Kidney (tissue), 14 donors: Measurements from ENCODE around the gene MYO1D. TPM values are rescaled to one million over a fixed set of nuclear protein-coding genes. Genes with fewer than 3 reads are reported as not detected.

Source experiments
- DNase-seq, 5 donors: peaks; one replicate each; pipeline ENCODE4 v3.0.0-alpha.2; 2013 to 2020
- FAIRE-seq: peaks from 2 replicates; lab custom pipeline; 2012; peaks lifted over from hg19 to GRCh38; lab: Jason Lieb, UNC
- H3K27ac ChIP-seq, 2 donors: one replicate each; pipeline ENCODE4 v1.7.0; 2013; ENCODE audit warnings: low read depth in 2 of 2, low read length in 2 of 2, inconsistent platforms in 1 of 2
- H3K27me3 ChIP-seq: one replicate; pipeline ENCODE4 v1.7.1; 2013; ENCODE audit warnings: low read length, inconsistent platforms; ENCODE audit not compliant: control insufficient read depth, insufficient read depth
- H3K36me3 ChIP-seq, 3 donors: one replicate each; pipeline versions ENCODE4 v1.7.0 to v1.7.1; 2013; ENCODE audit warnings: low read length in 3 of 3, control low read depth in 1 of 3, inconsistent platforms in 1 of 3; ENCODE audit not compliant: insufficient read depth in 3 of 3, control insufficient read depth in 2 of 3
- H3K4me1 ChIP-seq, 3 donors: one replicate each; pipeline versions ENCODE4 v1.7.0 to v1.7.1; 2013; ENCODE audit warnings: low read length in 3 of 3, inconsistent platforms in 1 of 3, low read depth in 1 of 3; ENCODE audit not compliant: control insufficient read depth in 2 of 3, insufficient read depth in 2 of 3
- H3K4me3 ChIP-seq, 3 donors: one replicate each; pipeline versions ENCODE4 v1.7.0 to v1.8.1; 2013; ENCODE audit warnings: low read length in 3 of 3, control low read depth in 1 of 3, inconsistent platforms in 1 of 3
- H3K9ac ChIP-seq, 3 donors: one replicate each; pipeline versions ENCODE4 v1.7.0 to v1.7.1; 2013; ENCODE audit warnings: low read length in 3 of 3, control low read depth in 1 of 3, inconsistent platforms in 1 of 3
- H3K9me3 ChIP-seq, 3 donors: one replicate each; pipeline versions ENCODE4 v1.7.0 to v1.7.1; 2013; ENCODE audit warnings: low read length in 3 of 3, control low read depth in 1 of 3, inconsistent platforms in 1 of 3; ENCODE audit not compliant: control insufficient read depth in 2 of 3, insufficient read depth in 1 of 3
- CTCF ChIP-seq: IDR thresholded peaks from 3 replicates; pipeline ENCODE4 v1.5.1; 2012; ENCODE audit warnings: mild to moderate bottlenecking, moderate library complexity, borderline replicate concordance; ENCODE audit not compliant: insufficient read depth; ENCODE audit errors: extremely low read depth
- intact Hi-C: fragments of 100-400 bp; cut with DNase I; formaldehyde crosslinking; loops from one replicate; pipeline ENCODE4 v1.11.1; 2022
- polyA plus RNA-seq: library from polyadenylated mRNA; stranded (reverse); fragments of 350-450 nt; fragmentation: Illumina TruSeq; extraction: RNeasy Lipid Tissue Mini Kit (QIAGEN cat#74804); gene quantifications from one replicate; pipeline ENCODE4 v1.2.3, GENCODE V29; 2014; ENCODE audit warnings: low read depth, low replicate concordance; ENCODE audit not compliant: insufficient read depth
- total RNA-seq: library from RNA; stranded (reverse); fragmentation: NEBNext Ultra II Directional; extraction: Animal tissue kit (Norgen Biotek cat#: 25700); gene quantifications from one replicate; pipeline ENCODE4 v1.2.1, GENCODE V29; 2021
- donor health status: control.
- donor health status: control.
- donor health status: control.
- donor health status: control.
- donor health status: control.
- donor health status: DM: yes; HTN: yes; CAD: no.
- donor health status: Normal renal cell carcinoma (clear cell type).

Gene MYO1D
- total and polyA plus RNA-seq, 2 donors from 2014 or later: 21.1 to 99.9 TPM

- no peak for DNase-seq
- intact Hi-C loops: no loop called here
- Histone ChIP-seq H3K27ac (no peak overlapping the region), H3K9me3 (no peaks in the 10 kb centered on the region), H3K4me3 (no peak overlapping the region), H3K36me3 (no peaks in the 10 kb centered on the region), H3K27me3 (no peaks in the 10 kb centered on the region), H3K9ac (no peak overlapping the region), H3K4me1 (no peaks in the 10 kb centered on the region)
- no peak for FAIRE-seq
- TF ChIP-seq CTCF: no peak
Measured at GRCh38 chr17:32552280-32552679, 324.6 kb downstream of the MYO1D start.

- FAIRE-seq: no peak
- intact Hi-C loops: no loop called here
- no peak for TF ChIP-seq CTCF
- no peak for DNase-seq
- no peaks in the 10 kb centered on the region for H3K4me1 ChIP-seq
- H3K9ac ChIP-seq: no peak overlapping the region
- no peak overlapping the region for H3K4me3 ChIP-seq
- H3K36me3 ChIP-seq: no peaks in the 10 kb centered on the region
- no peaks in the 10 kb centered on the region for H3K9me3 ChIP-seq
- no peaks in the 10 kb centered on the region for H3K27me3 ChIP-seq
- H3K27ac ChIP-seq: no peak overlapping the region
Measured at GRCh38 chr17:32551186-32551955, 325.6 kb downstream of the MYO1D start.

DNA sequence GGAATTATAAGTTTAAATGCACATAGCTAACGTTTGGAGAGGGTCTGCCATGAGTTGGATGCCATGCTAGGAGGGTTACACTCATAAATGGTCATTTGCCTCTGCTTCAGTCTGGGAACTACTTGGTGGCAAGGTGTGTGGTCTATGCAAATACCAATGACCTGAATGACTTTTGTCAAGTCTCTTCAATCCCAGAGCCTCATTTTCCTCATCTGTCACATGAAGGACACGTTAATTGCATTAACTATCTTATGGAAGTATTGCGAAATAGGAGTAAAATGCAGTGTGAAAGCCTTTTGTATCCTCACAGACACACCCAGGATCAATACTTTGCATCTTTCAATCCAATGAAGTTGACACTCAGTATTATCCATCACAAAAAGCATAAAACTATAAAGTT is 327.4 kb downstream of the MYO1D start:
- Histone ChIP-seq H3K27me3 (no peaks in the 10 kb centered on the region), H3K4me1 (no peaks in the 10 kb centered on the region), H3K27ac (no peak overlapping the region), H3K9me3 (no peaks in the 10 kb centered on the region), H3K4me3 (no peak overlapping the region), H3K9ac (no peak overlapping the region), H3K36me3 (no peaks in the 10 kb centered on the region)
- FAIRE-seq (no peak), DNase-seq (no peak)
- intact Hi-C loops: no loop called here
- TF ChIP-seq CTCF: no peak
